Coronary artery (tissue), 2 donors: ENCODE data around the gene PREB.

Experiments
- DNase-seq: peaks from one replicate; pipeline ENCODE4 v3.0.0-alpha.2; 2017; ENCODE audit warnings: low spot score
- H3K27ac ChIP-seq, 2 donors: fragments of 200-600 bp; sonication (generic); one replicate each; pipeline ENCODE4 v1.5.1; 2016 to 2019
- H3K4me3 ChIP-seq: fragments of 200-600 bp; sonication (generic); 2 replicates; pipeline ENCODE4 v1.5.1; 2016; ENCODE audit warnings: mild to moderate bottlenecking, moderate library complexity
- CTCF ChIP-seq: fragments of 200-600 bp; sonication (generic); IDR thresholded peaks from one replicate; pipeline ENCODE4 v1.5.1; 2019; ENCODE audit warnings: antibody characterized with exemption

Gene PREB

GRCh38 chr2:27160191-27160590 lies 25.8 kb upstream of the PREB start:
- no peak for DNase-seq
- no peak for TF ChIP-seq CTCF
- Histone ChIP-seq H3K4me3 (no peak overlapping the region), H3K27ac (no peak overlapping the region)

- no peak overlapping the region for H3K27ac ChIP-seq
- no peak overlapping the region for H3K4me3 ChIP-seq
- TF ChIP-seq CTCF: no peak
- DNase-seq: no peak
Observed at GRCh38 chr2:27159271-27159670, 24.8 kb upstream of the PREB start.

GRCh38 chr2:27158468-27158867 lies 24.0 kb upstream of the PREB start:
- no peak overlapping the region for H3K4me3 ChIP-seq
- TF ChIP-seq CTCF: no peak

GRCh38 chr2:27155069-27155520 lies 20.7 kb upstream of the PREB start:
- DNase-seq: no peak
- no peak overlapping the region for H3K4me3 ChIP-seq
- no peak overlapping the region for H3K27ac ChIP-seq
- TF ChIP-seq CTCF: no peak

More at GRCh38 chr2:27158468-27158867, 24.0 kb upstream of the PREB start:
- DNase-seq: no peak
- no peak overlapping the region for H3K27ac ChIP-seq

- DNase-seq: no peak
- no peak overlapping the region for H3K27ac ChIP-seq
- no peak overlapping the region for H3K4me3 ChIP-seq
- no peak for TF ChIP-seq CTCF
Observed at GRCh38 chr2:27154488-27154887, 20.1 kb upstream of the PREB start.

- no peak overlapping the region for H3K4me3 ChIP-seq
- no peak for DNase-seq
- no peak overlapping the region for H3K27ac ChIP-seq
Observed at GRCh38 chr2:27152796-27153464, 18.5 kb upstream of the PREB start.

More at GRCh38 chr2:27152796-27153464, 18.5 kb upstream of the PREB start:
- no peak for TF ChIP-seq CTCF
